ENCODE measurements around the gene FOCAD.

FOCAD gene

GRCh38 chr9:21031091-21031807, 347.2 kb downstream of the FOCAD start, which contains the start of gene HACD4:
HACD4 (minus strand) TSS chr9:21031640; CDS start chr9:21031590, 50 bp downstream.
- no peak for DNase-seq (ENCODE audit: extremely low read depth, low read depth)
- TF ChIP-seq CTCF (IDR thresholded peaks at IDR 0.05; ENCODE audit: low read depth, low read length), result no peak

GRCh38 chr9:21031808-21032183, 347.7 kb downstream of the FOCAD start:
- no peak for TF ChIP-seq CTCF (IDR thresholded peaks at IDR 0.05; ENCODE audit: low read depth, low read length)
- DNase-seq (ENCODE audit: extremely low read depth, low read depth), result no peak

- TF ChIP-seq CTCF (IDR thresholded peaks at IDR 0.05; ENCODE audit: low read depth, low read length), result no peak
- DNase-seq (ENCODE audit: extremely low read depth, low read depth), result no peak
These were observed 353.2 kb downstream of the FOCAD start for GRCh38 chr9:21037278-21037677.

GRCh38 chr9:21039302-21039701, 355.2 kb downstream of the FOCAD start:
- no peak for DNase-seq (ENCODE audit: extremely low read depth, low read depth)
- TF ChIP-seq CTCF (IDR thresholded peaks at IDR 0.05; ENCODE audit: low read depth, low read length), result no peak

- no peak for DNase-seq (ENCODE audit: extremely low read depth, low read depth)
- no peak for TF ChIP-seq CTCF (IDR thresholded peaks at IDR 0.05; ENCODE audit: low read depth, low read length)
These were observed 358.4 kb downstream of the FOCAD start for GRCh38 chr9:21042466-21042865.

- TF ChIP-seq CTCF (IDR thresholded peaks at IDR 0.05; ENCODE audit: low read depth, low read length), result no peak
- no peak for DNase-seq (ENCODE audit: extremely low read depth, low read depth)
These were observed 359.8 kb downstream of the FOCAD start for GRCh38 chr9:21043841-21044240.
